ENCODE data around the gene GSTT4.
"Not testable (repeated sequence)": the region's sequence is repeated elsewhere in the genome, so short reads cannot be mapped to it uniquely, and the experiment has no call there.

Gene GSTT4

DNA sequence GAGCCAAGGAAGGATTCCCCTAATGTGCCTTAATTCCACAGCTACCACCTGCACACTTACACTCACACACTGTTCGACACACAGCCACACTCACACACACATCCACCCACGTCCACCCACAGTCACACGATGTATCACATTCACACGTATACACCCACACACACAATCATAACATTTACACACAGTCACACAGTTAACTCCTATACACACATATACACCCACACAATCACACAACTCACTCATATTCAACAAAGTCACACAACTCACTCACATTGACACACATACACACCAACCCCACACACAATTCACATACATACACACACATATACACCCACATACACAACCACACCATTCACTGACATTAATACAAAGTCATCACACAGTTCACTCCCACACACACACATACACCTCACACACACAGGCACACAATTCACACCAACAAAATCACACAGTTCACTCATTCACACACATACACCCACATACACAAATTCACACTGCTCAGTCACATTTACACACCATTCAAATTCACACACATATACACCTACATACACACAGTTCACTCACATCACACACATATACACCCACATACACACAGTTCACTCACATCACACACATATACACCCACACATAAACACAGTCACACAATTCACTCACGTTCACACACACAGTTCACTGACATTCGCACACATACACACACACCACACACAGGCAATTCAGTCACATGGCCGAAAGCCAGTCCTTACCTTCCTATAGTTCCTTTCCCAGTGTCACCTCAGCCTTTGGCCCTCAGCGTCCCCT, 50.9 kb downstream of the GSTT4 start:
- in situ Hi-C loops (cut with MboI; ENCODE audit: low sequenced_read_pairs): not testable (repeated sequence)

DNA sequence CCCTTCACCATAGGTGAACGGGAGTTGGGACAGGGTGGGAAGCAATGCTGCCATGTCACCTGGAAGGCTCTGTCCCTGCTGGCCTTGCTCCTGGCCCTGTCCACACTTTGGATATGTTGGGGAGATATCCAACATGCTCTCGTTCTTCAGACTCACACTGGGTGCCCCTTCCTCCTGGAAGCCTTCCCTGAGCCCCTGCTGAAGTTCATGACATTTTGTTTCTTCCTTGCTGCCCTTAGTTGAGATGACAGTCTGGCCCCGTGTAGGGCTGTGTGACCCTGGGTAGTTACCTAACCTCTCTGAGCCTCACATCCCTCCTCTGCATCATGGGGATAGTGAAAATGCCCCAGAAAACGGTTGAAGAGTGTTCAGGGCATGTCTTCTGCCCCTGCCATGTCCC, 51.8 kb downstream of the GSTT4 start:
- in situ Hi-C loops (cut with MboI; ENCODE audit: low sequenced_read_pairs): not testable (repeated sequence)

DNA sequence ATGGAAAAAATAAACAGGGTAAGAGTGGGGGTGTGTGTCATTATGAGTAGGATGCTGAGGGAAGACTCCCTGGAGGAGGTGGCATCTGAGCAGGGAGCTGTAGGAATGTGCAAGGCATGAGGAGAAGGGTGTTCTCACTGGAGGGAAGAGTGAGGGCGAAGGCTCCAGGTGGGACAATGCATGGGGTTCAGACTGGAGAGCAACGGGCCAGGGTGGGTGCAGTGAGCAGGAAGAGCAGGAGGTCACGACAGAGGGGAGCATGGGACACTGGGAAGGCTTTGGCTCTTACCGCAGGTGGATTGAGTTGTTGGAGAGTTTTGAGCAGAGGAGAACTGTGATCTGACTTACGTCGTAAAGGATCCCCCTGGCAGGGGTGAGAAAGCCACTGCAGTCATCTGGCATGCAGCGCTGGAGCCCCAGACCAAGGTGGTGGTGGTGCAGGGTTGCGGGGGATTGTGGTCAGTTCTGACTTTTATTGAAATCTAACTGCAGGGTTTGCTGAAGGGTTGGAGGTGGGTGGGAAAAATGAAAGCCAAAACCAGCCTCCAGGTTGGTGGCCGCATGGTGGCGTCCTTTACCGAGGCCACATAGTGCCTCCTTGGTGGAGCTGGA, 52.4 kb downstream of the GSTT4 start:
- in situ Hi-C loops (cut with MboI; ENCODE audit: low sequenced_read_pairs): not testable (repeated sequence)

DNA sequence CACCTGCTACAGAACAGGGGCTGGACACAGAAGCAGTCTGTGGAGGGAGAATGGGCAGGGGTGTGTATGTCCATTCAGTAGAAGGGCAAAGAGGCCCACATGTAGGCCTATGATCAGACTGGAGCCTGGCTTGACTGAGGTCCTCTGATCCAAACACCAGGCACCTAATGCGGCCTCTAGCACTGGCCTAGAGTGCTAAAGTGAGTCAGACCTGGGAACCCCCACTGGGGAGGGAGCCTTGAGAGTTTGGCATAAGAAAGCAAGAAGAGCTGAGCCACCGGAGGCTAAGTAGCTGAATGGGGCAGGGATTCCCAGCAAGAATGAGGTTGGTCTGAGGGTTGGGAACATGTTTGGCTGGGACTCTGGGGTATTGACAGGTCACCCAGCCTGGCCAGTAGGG, 53.9 kb downstream of the GSTT4 start:
- in situ Hi-C loops (cut with MboI; ENCODE audit: low sequenced_read_pairs): not testable (repeated sequence)

DNA sequence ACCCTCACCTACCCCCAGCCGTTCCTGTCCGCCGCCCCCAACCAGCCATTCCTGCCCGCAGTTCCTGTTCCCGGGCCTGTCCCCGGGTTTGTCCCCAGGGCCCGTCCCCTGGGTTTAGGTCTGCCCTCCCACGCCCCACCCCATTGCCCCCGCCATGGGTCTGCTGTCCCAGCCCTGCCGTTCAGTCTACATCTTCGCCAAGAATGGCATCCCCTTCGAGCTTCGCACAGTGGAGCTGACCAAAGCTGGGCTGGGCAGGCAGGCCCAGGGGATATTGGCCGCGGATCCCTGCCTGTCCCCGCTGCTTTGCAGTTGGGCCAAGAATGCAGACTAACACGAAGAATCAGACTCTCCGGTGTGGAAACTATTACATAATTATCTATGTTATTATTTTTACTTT, 55.5 kb downstream of the GSTT4 start:
- in situ Hi-C loops (cut with MboI; ENCODE audit: low sequenced_read_pairs): not testable (repeated sequence)

Data from hTERT RPE-1 (cell line).